Left lobe of liver (tissue), 2 donors: ENCODE results near the gene CIZ1. TPM values are rescaled to one million over a fixed set of nuclear protein-coding genes. Genes with fewer than 3 reads are reported as not detected.
"Not testable (repeated sequence)": the region's sequence is repeated elsewhere in the genome, so short reads cannot be mapped to it uniquely, and the experiment has no call there.

Source experiments
- ATAC-seq: fragments of 200-7000 bp; cut with Tn5 transposase; one replicate; pipeline ENCODE4 v1.9.1; 2020; ENCODE audit warnings: mild to moderate bottlenecking, moderate library complexity
- DNase-seq: peaks from one replicate; pipeline ENCODE4 v3.0.0-alpha.2; 2020; ENCODE audit warnings: low spot score
- total RNA-seq: library from RNA; stranded (reverse); gene quantifications from one replicate; pipeline ENCODE4 v1.2.1, GENCODE V29; 2021
- donor health status: DM: no; HTN: no; CAD: no; lungs with moderate emphysema.
- donor health status: DM: no; HTN: yes; CAD: no.

The CIZ1 gene
- 28.1 TPM for total RNA-seq

GRCh38 chr9:128191406-128192046 lies at the start of gene CIZ1:
TSS of gene CIZ1 (minus strand) at chr9:128191572. CDS start at chr9:128190857, 715 bp downstream.
- ATAC-seq (peak; percentile 91), DNase-seq (peak; percentile 77)

- no peak for ATAC-seq
- no peak for DNase-seq
Measured at GRCh38 chr9:128233817-128234406, 42.5 kb upstream of the CIZ1 start.

GRCh38 chr9:128232528-128233428 lies 41.4 kb upstream of the CIZ1 start:
- DNase-seq (no peak), ATAC-seq (no peak)

GRCh38 chr9:128231638-128232527 lies 40.5 kb upstream of the CIZ1 start:
- ATAC-seq (no peak), DNase-seq (no peak)

- not testable (repeated sequence) for DNase-seq, ATAC-seq
Measured at GRCh38 chr9:128230897-128231296, 39.5 kb upstream of the CIZ1 start.

- DNase-seq (no peak), ATAC-seq (no peak)
Measured at GRCh38 chr9:128226412-128226801, 35.0 kb upstream of the CIZ1 start.

GRCh38 chr9:128225770-128226411 lies 34.5 kb upstream of the CIZ1 start:
- DNase-seq (no peak), ATAC-seq (no peak)

- no peak for ATAC-seq
- no peak for DNase-seq
Measured at GRCh38 chr9:128224877-128225276, 33.5 kb upstream of the CIZ1 start.

- no peak for DNase-seq
- no peak for ATAC-seq
Measured at GRCh38 chr9:128222880-128223670, 31.7 kb upstream of the CIZ1 start.

- DNase-seq (no peak), ATAC-seq (no peak)
Measured at GRCh38 chr9:128222026-128222425, 30.7 kb upstream of the CIZ1 start.

- DNase-seq: no peak
- ATAC-seq: no peak
Measured at GRCh38 chr9:128219831-128220230, 28.5 kb upstream of the CIZ1 start.

- peak; percentile 96 for DNase-seq
- ATAC-seq: peak; percentile 88
Measured at GRCh38 chr9:128218518-128219389, 27.4 kb upstream of the CIZ1 start.

GRCh38 chr9:128218172-128218517 lies 26.8 kb upstream of the CIZ1 start:
- DNase-seq (no peak), ATAC-seq (no peak)

GRCh38 chr9:128216781-128217553 lies 25.6 kb upstream of the CIZ1 start:
- ATAC-seq: peak; percentile 75
- peak; percentile 84 for DNase-seq

- ATAC-seq (no peak), DNase-seq (no peak)
Measured at GRCh38 chr9:128215491-128216409, 24.4 kb upstream of the CIZ1 start.

GRCh38 chr9:128214571-128215490 lies 23.5 kb upstream of the CIZ1 start:
- no peak for ATAC-seq
- no peak for DNase-seq
